H9 (cell line): ENCODE results near the gene PLA2R1. TPM values are rescaled to one million over a fixed set of nuclear protein-coding genes. Genes with fewer than 3 reads are reported as not detected.

Experiments used
- DNase-seq: peaks from one replicate; pipeline ENCODE4 v3.0.0-alpha.2; 2017
- H2AFZ ChIP-seq: one replicate; pipeline ENCODE4 v1.6.1; 2013; ENCODE audit warnings: mild to moderate bottlenecking, low read length, control low read depth, moderate library complexity
- H2AK5ac ChIP-seq: 2 replicates; pipeline ENCODE4 v1.6.1; 2013; ENCODE audit warnings: low read length, control low read depth, mixed read lengths; ENCODE audit not compliant: insufficient read length
- H2BK120ac ChIP-seq: one replicate; pipeline ENCODE4 v1.6.1; 2013; ENCODE audit warnings: low read depth, mild to moderate bottlenecking, low read length, control low read depth, inconsistent platforms; ENCODE audit not compliant: poor library complexity, severe bottlenecking
- H2BK12ac ChIP-seq: 2 replicates; pipeline ENCODE4 v1.6.1; 2013; ENCODE audit warnings: low read length, control low read depth, mixed read lengths, low read depth; ENCODE audit not compliant: insufficient read length
- H2BK15ac ChIP-seq: 2 replicates; pipeline ENCODE4 v1.6.1; 2013; ENCODE audit warnings: low read depth, low read length, control low read depth
- H2BK20ac ChIP-seq: one replicate; pipeline ENCODE4 v1.6.1; 2013; ENCODE audit warnings: low read depth, mild to moderate bottlenecking, low read length, control low read depth, inconsistent platforms; ENCODE audit not compliant: poor library complexity, severe bottlenecking
- H2BK5ac ChIP-seq: 2 replicates; pipeline ENCODE4 v1.6.1; 2013; ENCODE audit warnings: low read length, control low read depth, mixed read lengths; ENCODE audit not compliant: insufficient read length
- H3K14ac ChIP-seq: 2 replicates; pipeline ENCODE4 v1.6.1; 2013; ENCODE audit warnings: low read length, control low read depth; ENCODE audit not compliant: insufficient read depth
- H3K18ac ChIP-seq: 2 replicates; pipeline ENCODE4 v1.6.1; 2013; ENCODE audit warnings: low read depth, mild to moderate bottlenecking, mixed read lengths, low read length, control low read depth; ENCODE audit not compliant: insufficient read length
- H3K23ac ChIP-seq: 2 replicates; pipeline ENCODE4 v1.6.1; 2013; ENCODE audit warnings: low read length, control low read depth, mixed read lengths, low read depth; ENCODE audit not compliant: insufficient read length
- H3K23me2 ChIP-seq: 2 replicates; pipeline ENCODE4 v1.6.1; 2013; ENCODE audit warnings: low read depth, mild to moderate bottlenecking, mixed read lengths, low read length, control low read depth; ENCODE audit not compliant: insufficient read length, poor library complexity, severe bottlenecking
- H3K27ac ChIP-seq: 2 replicates; pipeline ENCODE4 v1.5.1; 2013; ENCODE audit warnings: low read length, control low read depth, mixed read lengths, low read depth; ENCODE audit not compliant: insufficient read length
- H3K27me3 ChIP-seq: 2 replicates; pipeline ENCODE4 v1.6.1; 2013; ENCODE audit warnings: low read length, control low read depth, inconsistent platforms; ENCODE audit not compliant: insufficient read depth
- H3K4ac ChIP-seq: 2 replicates; pipeline ENCODE4 v1.6.1; 2013; ENCODE audit warnings: low read depth, mild to moderate bottlenecking, control low read depth, inconsistent platforms, low read length, moderate library complexity
- H3K4me1 ChIP-seq: 2 replicates; pipeline ENCODE4 v1.6.1; 2013; ENCODE audit warnings: low read length, control low read depth, inconsistent platforms; ENCODE audit not compliant: insufficient read depth
- H3K4me2 ChIP-seq: 2 replicates; pipeline ENCODE4 v1.6.1; 2013; ENCODE audit warnings: low read length, control low read depth, mixed read lengths; ENCODE audit not compliant: insufficient read length, insufficient read depth
- H3K56ac ChIP-seq: 2 replicates; pipeline ENCODE4 v1.6.1; 2013; ENCODE audit warnings: low read depth, mild to moderate bottlenecking, mixed read lengths, low read length, control low read depth; ENCODE audit not compliant: insufficient read length
- H3K79me1 ChIP-seq: 2 replicates; pipeline ENCODE4 v1.6.1; 2013; ENCODE audit warnings: low read depth, mild to moderate bottlenecking, moderate library complexity, low read length, control low read depth, inconsistent platforms; ENCODE audit not compliant: insufficient read depth, poor library complexity, severe bottlenecking
- H3K79me2 ChIP-seq: 2 replicates; pipeline ENCODE4 v1.6.1; 2013; ENCODE audit warnings: low read length, control low read depth, inconsistent platforms; ENCODE audit not compliant: insufficient read depth
- H3K9ac ChIP-seq: 2 replicates; pipeline ENCODE4 v1.6.1; 2013; ENCODE audit warnings: low read length, control low read depth, mixed read lengths; ENCODE audit not compliant: insufficient read length; ENCODE audit errors: extremely low read depth
- H3K9me3 ChIP-seq: one replicate; pipeline ENCODE4 v1.6.1; 2013; ENCODE audit warnings: low read depth, low read length, inconsistent platforms; ENCODE audit not compliant: control insufficient read depth
- H3T11ph ChIP-seq: one replicate; pipeline ENCODE4 v1.6.1; 2013; ENCODE audit warnings: mild to moderate bottlenecking, low read length, control low read depth, inconsistent platforms
- H4K20me1 ChIP-seq: one replicate; pipeline ENCODE4 v1.6.1; 2013; ENCODE audit not compliant: control insufficient read depth, insufficient read length, insufficient read depth
- H4K5ac ChIP-seq: 2 replicates; pipeline ENCODE4 v1.6.1; 2013; ENCODE audit warnings: low read depth, mild to moderate bottlenecking, mixed read lengths, low read length, control low read depth; ENCODE audit not compliant: insufficient read length
- H4K8ac ChIP-seq: replicated peaks from 2 replicates; pipeline ENCODE4 v1.6.1; 2013; ENCODE audit warnings: low read length, control low read depth, mixed read lengths, low read depth; ENCODE audit not compliant: insufficient read length
- H4K91ac ChIP-seq: 2 replicates; pipeline ENCODE4 v1.6.1; 2013; ENCODE audit warnings: low read depth, mild to moderate bottlenecking, moderate library complexity, mixed read lengths, low read length, control low read depth; ENCODE audit not compliant: insufficient read length
- H3K27ac Mint-ChIP-seq, 3 experiments: 2 replicates in 2 of 3; 3 replicates in 1 of 3; pipeline ENCODE4 v1.8.0; 2020 to 2021; ENCODE audit warnings: mixed read lengths in 3 of 3, mild to moderate bottlenecking in 1 of 3, moderate library complexity in 1 of 3
- H3K27me3 Mint-ChIP-seq: 2 replicates; pipeline ENCODE4 v1.8.0; 2021; ENCODE audit warnings: low read depth, mild to moderate bottlenecking, moderate library complexity, mixed read lengths
- H3K36me3 Mint-ChIP-seq, 3 experiments: 2 replicates in 2 of 3; 3 replicates in 1 of 3; pipeline ENCODE4 v1.8.0; 2020 to 2021; ENCODE audit warnings: low read depth in 3 of 3, mixed read lengths in 3 of 3; ENCODE audit not compliant: insufficient read depth in 1 of 3
- H3K4me1 Mint-ChIP-seq, 2 experiments: 2 replicates each; pipeline ENCODE4 v1.8.0; 2020; ENCODE audit warnings: mixed read lengths in 2 of 2
- H3K4me3 Mint-ChIP-seq, 2 experiments: 2 replicates in 1 of 2; 3 replicates in 1 of 2; pipeline ENCODE4 v1.8.0; 2020 to 2021; ENCODE audit warnings: mild to moderate bottlenecking in 2 of 2, mixed read lengths in 2 of 2, moderate library complexity in 1 of 2
- H3K9me3 Mint-ChIP-seq, 2 experiments: 2 replicates in 1 of 2; 3 replicates in 1 of 2; pipeline ENCODE4 v1.8.0; 2020; ENCODE audit warnings: mild to moderate bottlenecking in 2 of 2, mixed read lengths in 2 of 2, moderate library complexity in 1 of 2
- CTCF ChIP-seq: fragments of 200-600 bp; sonication (generic); conservative IDR thresholded peaks from 3 replicates; pipeline ENCODE4 v1.8.0; 2021; ENCODE audit warnings: antibody characterized with exemption, mild to moderate bottlenecking
- WGBS: extraction: QIAGEN DNeasy Blood & Tissue Kit; methylation state at CpG from one replicate; pipeline ENCODE4 v1.1.7; 2013; ENCODE audit warnings: missing lambda C conversion rate, low lambda C conversion rate, mixed read lengths; ENCODE audit not compliant: insufficient read length; ENCODE audit errors: extremely low coverage; 5-methylcytosine and 5-hydroxymethylcytosine counted together
- total RNA-seq: library from RNA; stranded (reverse); gene quantifications from 2 replicates; pipeline ENCODE4 v1.2.1, GENCODE V29; 2021

The PLA2R1 gene
- total RNA-seq, 1 experiment from 2014 or later = 0.83 TPM

GRCh38 chr2:159922563-159922962 is 139.9 kb downstream of the PLA2R1 start:
- no peak overlapping the region for H4K91ac ChIP-seq
- H2BK20ac ChIP-seq = no peak overlapping the region
- no peak for DNase-seq
- H3K23me2 ChIP-seq = peaks cover 4% of the 10 kb centered on the region
- H3K27ac ChIP-seq = no peak overlapping the region
- no peaks in the 10 kb centered on the region for H3K4me1 ChIP-seq
- no peak overlapping the region for H2BK15ac ChIP-seq
- 0 out of 2 replicates have a peak, but pooled peaks cover 2% of the 10 kb centered on the region for H3K79me2 ChIP-seq
- no peak overlapping the region for H3K4me2 ChIP-seq
- WGBS = no CpG with 5 or more reads among the region's 2 CpGs
- H4K8ac ChIP-seq = no peak overlapping the region
- TF ChIP-seq CTCF = no peak
- no peak overlapping the region for H3K4ac ChIP-seq
- H3K4me1 Mint-ChIP-seq = peaks cover 16 to 23% of the 10 kb centered on the region in 2 experiments
- no peak overlapping the region for H3K27ac Mint-ChIP-seq
- no peaks in the 10 kb centered on the region for H3K79me1 ChIP-seq
- no peaks in the 10 kb centered on the region for H3K9me3 ChIP-seq
- no peak overlapping the region for H4K5ac ChIP-seq
- H3K27me3 Mint-ChIP-seq = peaks cover 26% of the 10 kb centered on the region
- H2BK12ac ChIP-seq = no peak overlapping the region
- H3K9ac ChIP-seq = no peak overlapping the region
- no peak overlapping the region for H3K18ac ChIP-seq
- H3K27me3 ChIP-seq = no peaks in the 10 kb centered on the region
- H3K9me3 Mint-ChIP-seq = no peaks in the 10 kb centered on the region
- H3K14ac ChIP-seq = no peak overlapping the region
- no peak overlapping the region for H2BK120ac ChIP-seq
- no peak overlapping the region for H2AK5ac ChIP-seq
- no peaks in the 10 kb centered on the region for H3K36me3 Mint-ChIP-seq
- H3K4me3 Mint-ChIP-seq = no peak overlapping the region
- no peaks in the 10 kb centered on the region for H4K20me1 ChIP-seq
- H2AFZ ChIP-seq = no peak overlapping the region
- H2BK5ac ChIP-seq = no peak overlapping the region
- no peak overlapping the region for H3K23ac ChIP-seq
- no peak overlapping the region for H3T11ph ChIP-seq
- no peak overlapping the region for H3K56ac ChIP-seq
